Right forelimb (tissue), 1 donor: Measurements from ENCODE around the gene CASZ1.

ENCODE experiments used
- DNase-seq: peaks from one replicate; pipeline ENCODE4 v3.0.0-alpha.2; 2018

CASZ1 gene

DNA sequence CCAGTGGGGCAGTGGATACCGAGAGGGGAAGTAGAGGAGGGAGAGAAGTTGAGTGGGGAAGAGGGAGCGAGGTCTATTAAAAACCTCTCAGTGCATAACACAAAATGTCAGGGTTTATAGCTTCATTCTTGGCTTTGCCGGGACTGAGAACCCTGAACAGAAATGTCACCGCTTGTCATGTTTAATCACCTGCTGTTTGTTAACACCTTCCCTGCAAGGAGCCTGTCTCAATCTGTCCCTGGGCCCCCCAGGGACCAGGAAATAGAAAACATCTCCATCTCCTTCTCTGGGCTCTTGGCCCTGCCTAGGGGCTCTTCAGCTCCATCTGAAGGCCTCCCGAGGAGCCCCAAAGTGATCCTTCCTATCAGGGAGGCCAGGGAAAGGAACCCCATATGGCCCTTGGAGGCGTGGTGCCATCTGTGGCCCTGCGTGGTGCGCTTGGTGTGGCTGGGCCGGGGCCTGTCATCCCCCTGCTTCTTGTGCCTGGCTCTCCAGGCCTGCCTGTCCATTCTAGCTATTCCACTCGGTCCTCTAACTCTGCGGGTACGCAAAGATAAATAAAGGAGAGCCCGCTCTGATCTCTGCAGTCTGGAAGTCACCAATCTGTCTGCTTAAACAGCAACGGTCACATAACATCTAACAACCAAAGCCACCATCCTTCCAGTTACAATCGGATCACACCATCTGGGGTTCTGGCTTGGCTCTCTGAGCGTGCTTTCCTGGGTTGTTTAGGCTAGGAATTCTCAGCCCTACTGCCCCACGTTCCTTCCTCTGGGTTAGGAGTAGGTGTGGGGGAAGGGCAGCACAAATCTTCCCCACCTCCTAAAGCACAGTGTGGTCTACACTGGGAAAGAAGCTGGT is 113.8 kb downstream of the CASZ1 start:
- no peak for DNase-seq

DNA sequence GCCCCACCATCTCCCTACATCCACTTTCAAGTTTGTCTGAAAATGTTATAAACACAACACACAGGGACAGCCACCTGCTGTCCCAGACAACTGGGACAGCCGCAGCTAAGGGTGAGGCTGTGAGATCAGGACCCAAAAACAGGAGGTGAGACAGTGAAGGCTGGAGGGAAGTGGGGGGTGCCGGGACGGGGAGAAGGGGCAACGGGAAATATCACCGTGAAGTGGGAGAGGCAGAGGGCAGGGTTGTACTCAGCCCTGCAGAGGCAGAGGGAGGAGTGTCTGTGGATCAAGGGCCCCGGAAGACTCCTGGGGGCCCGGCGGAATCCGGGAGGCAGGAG is 114.4 kb downstream of the CASZ1 start:
- no peak for DNase-seq

- DNase-seq, result no peak
These were observed 114.9 kb downstream of the CASZ1 start for GRCh38 chr1:10681296-10682107.

DNA sequence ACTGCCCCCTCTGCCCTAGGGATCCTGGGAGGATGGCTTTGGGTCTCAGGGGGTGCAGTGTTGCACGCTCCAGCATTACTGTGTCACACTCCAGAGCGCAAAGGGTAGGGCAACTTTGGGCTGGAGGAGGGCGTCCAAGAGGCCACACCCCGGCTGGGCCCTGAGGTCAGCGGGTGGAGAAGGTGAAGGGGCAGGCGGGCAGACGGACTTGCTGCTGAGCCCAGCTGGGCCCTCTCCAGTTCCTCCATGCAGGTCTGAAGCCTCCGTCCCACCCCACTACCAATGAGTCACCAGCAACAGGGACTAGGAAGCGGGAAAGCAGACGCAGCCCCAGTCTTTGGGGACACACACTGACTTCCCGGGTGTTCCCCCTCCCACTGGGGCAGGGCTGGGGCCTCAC is 116.0 kb downstream of the CASZ1 start:
- no peak for DNase-seq

DNA sequence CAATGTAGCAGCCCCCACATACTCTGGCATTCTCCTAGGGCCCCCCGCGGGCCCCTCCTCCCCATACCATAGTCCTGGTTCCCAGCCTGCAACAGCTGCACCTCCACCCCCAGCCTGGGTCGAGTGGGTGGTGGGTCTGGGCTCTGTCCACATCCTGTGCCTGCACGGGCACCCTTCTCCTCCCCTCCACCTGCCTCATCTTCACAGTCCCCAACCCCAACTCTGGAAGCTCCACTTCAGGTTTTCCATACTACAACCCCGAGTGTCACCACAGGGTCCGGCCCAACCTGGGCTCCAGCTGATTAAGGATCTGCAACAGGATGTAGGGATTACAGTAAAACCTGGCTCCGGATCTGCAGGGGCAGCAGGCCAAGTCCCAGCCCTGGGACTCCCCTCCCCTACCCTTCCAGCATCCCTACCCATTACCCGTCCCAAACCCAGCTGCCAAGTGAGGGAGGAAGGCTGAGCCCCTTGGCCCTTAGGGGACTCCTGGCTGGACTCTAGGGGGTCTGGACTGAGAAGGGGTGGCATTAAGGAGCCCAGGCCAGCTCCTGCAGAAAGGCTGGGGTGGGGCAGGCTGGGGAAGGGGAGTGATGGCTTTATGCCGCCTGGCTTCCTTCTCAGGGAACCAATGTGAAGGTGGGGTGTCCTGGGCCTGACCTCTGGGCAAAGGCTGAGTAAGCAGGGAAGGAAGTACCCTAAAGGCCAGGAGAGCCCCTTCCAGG is 116.8 kb downstream of the CASZ1 start:
- peak; percentile 70 for DNase-seq

DNA sequence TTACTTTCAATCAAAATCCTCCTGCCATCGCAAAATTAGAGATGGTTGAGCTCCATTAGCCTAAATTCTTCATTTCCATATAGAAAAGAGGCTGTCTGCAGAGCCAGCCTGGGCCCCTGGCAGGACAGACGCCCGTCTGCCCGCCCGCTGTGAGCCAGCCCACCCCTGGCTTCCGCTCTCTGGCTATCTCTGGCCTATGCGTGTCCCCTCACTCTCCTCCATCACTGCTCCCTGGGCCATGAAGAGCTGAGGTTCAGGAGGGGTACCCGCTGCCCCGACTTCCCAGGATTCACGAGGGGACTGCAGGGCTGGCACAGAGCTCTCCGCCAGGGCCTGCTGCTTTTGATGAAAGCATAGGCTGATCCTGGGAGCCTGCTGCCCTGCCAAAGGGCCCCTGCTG is 117.6 kb downstream of the CASZ1 start:
- DNase-seq, result no peak

GRCh38 chr1:10678402-10678801 is 118.0 kb downstream of the CASZ1 start:
- DNase-seq, result no peak

DNA sequence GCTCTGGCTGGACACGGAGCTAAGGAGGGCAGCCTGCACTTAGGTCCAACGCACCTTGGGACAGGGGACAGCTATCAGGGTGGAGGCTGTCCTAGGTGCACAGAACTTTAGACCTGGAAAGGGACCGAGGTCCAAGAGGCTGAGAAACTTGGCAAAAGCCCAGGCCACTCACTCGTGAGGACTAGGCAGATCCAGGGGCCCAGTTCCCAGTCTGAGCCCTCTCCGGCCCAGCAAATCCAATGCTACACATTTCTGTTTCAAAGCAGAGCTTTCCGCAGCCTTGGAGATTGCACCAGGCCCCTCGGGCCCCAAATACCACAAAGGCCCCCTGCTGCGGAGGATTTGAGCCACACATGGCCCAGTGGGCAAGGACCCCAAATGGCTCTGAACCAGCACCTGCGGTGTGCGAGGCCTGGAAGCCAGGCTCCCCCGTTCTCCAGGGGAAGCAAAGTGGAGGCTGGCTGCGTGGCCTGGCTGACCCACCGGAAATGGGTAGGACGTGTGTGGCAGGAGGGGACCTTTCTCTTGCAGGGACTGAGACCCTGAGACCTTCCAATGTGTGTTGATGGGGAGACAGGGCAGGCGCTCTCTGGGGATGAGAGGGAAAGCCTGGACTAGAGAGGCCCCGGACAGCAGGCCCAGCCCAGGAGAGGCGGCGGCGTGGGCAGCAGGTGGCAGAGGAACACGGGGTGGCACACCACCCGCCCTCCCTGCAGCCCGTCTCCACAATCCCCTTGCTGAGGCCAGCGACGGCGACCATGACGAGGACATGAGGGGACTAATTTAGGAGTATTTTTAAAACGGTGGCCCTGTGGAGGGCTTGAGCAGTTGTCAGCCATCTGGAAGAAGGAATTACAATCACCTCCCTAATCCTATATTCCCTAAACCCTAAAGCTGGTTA is 118.7 kb downstream of the CASZ1 start:
- DNase-seq, result no peak

GRCh38 chr1:10676963-10677362 is 119.5 kb downstream of the CASZ1 start:
- no peak for DNase-seq

GRCh38 chr1:10675813-10676212 is 120.6 kb downstream of the CASZ1 start:
- DNase-seq, result no peak

- no peak for DNase-seq
These were observed 121.5 kb downstream of the CASZ1 start for GRCh38 chr1:10674700-10675609.

- DNase-seq, result no peak
These were observed 122.2 kb downstream of the CASZ1 start for GRCh38 chr1:10674222-10674621.

DNA sequence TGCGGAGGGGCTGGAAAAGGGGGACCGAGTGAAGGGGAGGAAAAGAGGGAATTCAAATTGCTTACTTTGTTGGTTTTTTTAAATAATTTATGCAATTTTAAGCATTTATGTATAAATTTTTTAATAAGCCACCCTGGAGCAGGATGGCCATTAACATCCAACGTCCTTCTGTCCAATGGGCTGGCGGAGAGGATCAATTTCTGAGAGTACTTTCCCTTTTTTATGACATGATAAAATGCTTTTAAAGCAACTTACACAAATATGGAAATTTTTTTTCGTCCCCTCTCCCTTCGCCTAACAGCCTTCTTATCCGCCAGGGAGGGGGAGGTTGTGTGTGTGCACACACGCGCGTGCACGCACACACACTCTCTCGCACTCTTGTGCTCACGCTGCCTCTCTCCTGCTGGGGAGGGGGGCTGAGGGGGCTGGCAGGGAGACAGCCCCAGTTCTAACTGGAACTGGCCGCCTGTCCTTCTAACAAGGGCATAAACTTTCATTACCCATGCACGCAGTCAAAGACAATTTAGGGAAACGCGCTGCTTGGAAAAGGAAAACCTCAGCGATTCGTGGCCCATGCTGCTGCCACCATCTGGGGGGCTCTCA is 123.2 kb downstream of the CASZ1 start:
- no peak for DNase-seq

GRCh38 chr1:10672343-10673050 is 123.9 kb downstream of the CASZ1 start:
- no peak for DNase-seq

- no peak for DNase-seq
These were observed 124.7 kb downstream of the CASZ1 start for GRCh38 chr1:10671622-10672342.

DNA sequence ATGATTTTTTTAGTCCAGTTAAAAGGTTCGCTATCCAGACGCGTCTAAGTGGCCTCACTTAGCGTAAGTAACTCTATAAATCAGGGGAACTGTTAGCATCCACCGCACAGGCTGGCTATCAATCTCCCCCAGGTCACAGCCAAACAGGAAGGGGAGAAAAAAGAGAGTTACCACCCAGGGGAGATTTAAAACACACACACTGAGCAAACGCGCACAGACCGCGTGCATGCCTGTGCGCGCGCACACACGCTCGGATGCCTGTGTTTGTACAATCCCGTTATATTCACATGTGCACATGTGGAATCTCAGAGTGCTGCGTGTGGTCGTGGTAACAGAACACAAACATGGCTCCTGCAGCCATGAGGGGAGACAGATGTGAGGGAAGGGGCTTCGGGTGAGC is 125.4 kb downstream of the CASZ1 start:
- DNase-seq, result no peak

DNA sequence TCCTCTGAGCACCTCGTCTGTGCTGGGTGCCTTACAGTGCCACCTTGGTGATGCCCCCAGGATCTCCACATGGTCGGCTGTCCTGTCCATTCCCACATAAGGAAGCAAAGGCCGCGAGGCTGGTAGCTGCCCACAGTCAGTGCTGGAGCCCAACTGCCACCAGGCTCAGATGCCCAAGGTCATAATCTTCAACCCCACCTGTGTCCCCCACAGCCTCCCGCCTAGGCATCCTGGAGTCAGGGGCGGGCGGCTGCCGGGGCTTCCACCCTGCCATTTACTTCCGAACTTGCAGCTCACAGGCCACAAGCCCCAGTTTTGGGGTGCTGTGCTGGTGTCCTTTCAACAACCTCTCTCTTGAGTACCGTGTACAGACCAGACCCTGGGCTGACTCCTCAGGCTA is 126.3 kb downstream of the CASZ1 start:
- DNase-seq, result no peak

- no peak for DNase-seq
These were observed 126.9 kb downstream of the CASZ1 start for GRCh38 chr1:10669570-10669969.
